NT2/D1 (cell line): Measurements from ENCODE around the gene MOV10L1.

Source experiments
- SUZ12 ChIP-seq: IDR thresholded peaks from 2 replicates; pipeline ENCODE4 v1.6.1; 2011; ENCODE audit not compliant: insufficient read length, insufficient read depth; ENCODE audit errors: extremely low read depth
- YY1 ChIP-seq: IDR thresholded peaks from 2 replicates; pipeline ENCODE4 v1.6.1; 2011; ENCODE audit not compliant: insufficient read length, insufficient read depth
- ZNF274 ChIP-seq: IDR thresholded peaks from 2 replicates; pipeline ENCODE4 v1.6.1; 2011; ENCODE audit warnings: mild to moderate bottlenecking, low read depth, low read length

GRCh38 chr22:50072714-50073538, 16.9 kb upstream of the MOV10L1 start:
- TF ChIP-seq YY1 (no peak), ZNF274 (no peak), SUZ12 (no peak)
